VCaP (cell line): ENCODE results near the gene PTPRN2.

ENCODE experiments used
- H3K27ac ChIP-seq: fragments of 450-650 bp; 2 replicates; pipeline ENCODE4 v1.5.1; 2017
- CTCF ChIP-seq: fragments of 450-650 bp; conservative IDR thresholded peaks from 2 replicates; pipeline ENCODE4 v1.5.1; 2017; ENCODE audit warnings: mild to moderate bottlenecking, moderate library complexity

Gene PTPRN2

GRCh38 chr7:158292948-158293347, 294.7 kb downstream of the PTPRN2 start:
- no peak for TF ChIP-seq CTCF
- no peak overlapping the region for H3K27ac ChIP-seq

- H3K27ac ChIP-seq = no peak overlapping the region
- no peak for TF ChIP-seq CTCF
These were observed 295.6 kb downstream of the PTPRN2 start for GRCh38 chr7:158291998-158292397.

- TF ChIP-seq CTCF = no peak
- H3K27ac ChIP-seq = no peak overlapping the region
These were observed 297.7 kb downstream of the PTPRN2 start for GRCh38 chr7:158289761-158290523.

- TF ChIP-seq CTCF = no peak
- no peak overlapping the region for H3K27ac ChIP-seq
These were observed 298.4 kb downstream of the PTPRN2 start for GRCh38 chr7:158289231-158289630.

GRCh38 chr7:158286210-158286609, 301.4 kb downstream of the PTPRN2 start:
- H3K27ac ChIP-seq = no peak overlapping the region
- no peak for TF ChIP-seq CTCF

GRCh38 chr7:158285383-158285770, 302.2 kb downstream of the PTPRN2 start:
- H3K27ac ChIP-seq = no peak overlapping the region
- TF ChIP-seq CTCF = no peak

GRCh38 chr7:158284617-158285382, 302.8 kb downstream of the PTPRN2 start:
- no peak overlapping the region for H3K27ac ChIP-seq
- no peak for TF ChIP-seq CTCF
